Gastrocnemius medialis (tissue), 4 donors: ENCODE measurements around the gene ZCCHC12. TPM values are rescaled to one million over a fixed set of nuclear protein-coding genes. Genes with fewer than 3 reads are reported as not detected.
A peak's percentile ranks its signal among the peaks of the same experiment; 100 is the strongest.

Source experiments
- ATAC-seq, 2 donors: fragments of 150-250 bp; one replicate each; pipeline ENCODE4 v1.9.1; 2016
- DNase-seq, 2 donors: peaks; one replicate each; pipeline ENCODE4 v3.0.0-alpha.2; 2019
- H3K27ac ChIP-seq, 4 donors: fragments of 200-600 bp; sonication (generic); 1 replicate in 1 of 4; 2 replicates in 3 of 4; pipeline ENCODE4 v1.5.1; 2016 to 2018; ENCODE audit warnings: mild to moderate bottlenecking in 2 of 4, moderate library complexity in 1 of 4
- H3K27me3 ChIP-seq, 3 donors: fragments of 200-600 bp; sonication (generic) in 2 of 3; 1 replicate in 1 of 3; 2 replicates in 2 of 3; pipeline versions ENCODE4 v1.5.1 to v1.6.0; 2016 to 2019; ENCODE audit warnings: mild to moderate bottlenecking in 1 of 3, moderate library complexity in 1 of 3
- H3K36me3 ChIP-seq, 2 donors: fragments of 200-600 bp; sonication (generic) in 1 of 2; one replicate each; pipeline ENCODE4 v1.5.1; 2017 to 2018
- H3K4me1 ChIP-seq, 2 donors: fragments of 200-600 bp; sonication (generic) in 1 of 2; one replicate each; pipeline ENCODE4 v1.5.1; 2016 to 2017; ENCODE audit warnings: mild to moderate bottlenecking in 2 of 2
- H3K4me3 ChIP-seq, 4 donors: fragments of 200-600 bp; sonication (generic) in 3 of 4; 1 replicate in 1 of 4; 2 replicates in 3 of 4; pipeline ENCODE4 v1.5.1; 2016 to 2019; ENCODE audit warnings: mild to moderate bottlenecking in 2 of 4
- H3K9me3 ChIP-seq, 3 donors: fragments of 200-600 bp; sonication (generic) in 2 of 3; 1 replicate in 1 of 3; 2 replicates in 2 of 3; pipeline ENCODE4 v1.5.1; 2016 to 2019
- CTCF ChIP-seq, 5 experiments: fragments of 450-650 bp in 3 of 5; fragments of 200-600 bp in 2 of 5; sonication (generic) in 2 of 5; IDR thresholded peaks in 4 of 5; conservative IDR thresholded peaks in 1 of 5; 1 replicate in 4 of 5; 2 replicates in 1 of 5; pipeline ENCODE4 v1.5.1; 2016 to 2019; ENCODE audit warnings: antibody characterized with exemption in 5 of 5, mild to moderate bottlenecking in 3 of 5, moderate library complexity in 3 of 5
- POLR2A ChIP-seq, 2 donors: fragments of 450-650 bp; IDR thresholded peaks; one replicate each; pipeline ENCODE4 v1.6.1; 2017; ENCODE audit warnings: antibody characterized with exemption in 2 of 2, mild to moderate bottlenecking in 2 of 2, moderate library complexity in 2 of 2
- in situ Hi-C, 4 donors: fragments of 200-750 bp; cut with MboI; loops; one replicate each; pipeline versions ENCODE4 v1.15.0 to v1.8.0; 2017; ENCODE audit warnings: low sequenced_read_pairs in 4 of 4
- intact Hi-C: fragments of 100-400 bp; cut with DNase I; formaldehyde crosslinking; loops from one replicate; pipeline ENCODE4 v1.15.1; 2023; ENCODE audit warnings: low total_unique reads
- total RNA-seq, 4 donors: library from RNA; depleted of rRNA; stranded (reverse); fragments of >200 nt; gene quantifications; one replicate each; pipeline versions ENCODE4 v1.1.0 to v1.2.3, GENCODE V29; 2016

The ZCCHC12 gene
- total RNA-seq, result not detected

- H3K36me3 ChIP-seq, result no peaks in the 10 kb centered on the region
- in situ Hi-C loops (loop anchor here in 2 of 4 donors (25.0 kb wide), 1 partner anchor 361 kb away; no protein-coding TSS in a partner anchor), intact Hi-C loops (no loop called here)
- peaks cover 7 to 38% (median 33%) of the 10 kb centered on the region in 3 donors for H3K27me3 ChIP-seq
- H3K9me3 ChIP-seq, result no peaks in the 10 kb centered on the region
- H3K27ac ChIP-seq, result no peak within 1 kb of the TSS
- H3K4me1 ChIP-seq, result peaks cover 3 to 5% of the 10 kb centered on the region in 2 donors
- ATAC-seq (no peak), DNase-seq (no peak)
- peak within 1 kb of the TSS; percentile 28 to 43 (median 36) for H3K4me3 ChIP-seq
- TF ChIP-seq POLR2A (IDR thresholded peaks at IDR 0.05) (no peak), CTCF (IDR thresholded peaks at IDR 0.05 in 4 of 5, conservative IDR thresholded peaks at IDR 0.05 in 1 of 5) (no peak)
Measured at GRCh38 chrX:118823263-118824172, at the start of gene ZCCHC12. ZCCHC12 (plus strand) TSS chrX:118823824; CDS start chrX:118825245, 1,421 bp downstream.

- intact Hi-C loops (no loop called here), in situ Hi-C loops (no loop called here)
- no peak for TF ChIP-seq POLR2A (IDR thresholded peaks at IDR 0.05)
- TF ChIP-seq CTCF (IDR thresholded peaks at IDR 0.05 in 4 of 5, conservative IDR thresholded peaks at IDR 0.05 in 1 of 5), result no peak
- no peaks in the 10 kb centered on the region for H3K9me3 ChIP-seq
- DNase-seq, result no peak
- peaks cover 0 to 7% of the 10 kb centered on the region in 2 donors for H3K36me3 ChIP-seq
- no peaks in the 10 kb centered on the region for H3K4me1 ChIP-seq
- no peak overlapping the region for H3K27ac ChIP-seq
- no peak for ATAC-seq
- H3K4me3 ChIP-seq, result no peak overlapping the region
- no peaks in the 10 kb centered on the region for H3K27me3 ChIP-seq
Measured at GRCh38 chrX:118779581-118779980, 44.0 kb upstream of the ZCCHC12 start.

- Histone ChIP-seq H3K27me3 (no peaks in the 10 kb centered on the region), H3K9me3 (no peaks in the 10 kb centered on the region), H3K4me3 (no peak overlapping the region), H3K4me1 (no peaks in the 10 kb centered on the region), H3K27ac (no peak overlapping the region), H3K36me3 (peaks cover 0 to 7% of the 10 kb centered on the region in 2 donors)
- in situ Hi-C loops (no loop called here), intact Hi-C loops (no loop called here)
- ATAC-seq, result no peak
- TF ChIP-seq POLR2A (IDR thresholded peaks at IDR 0.05) (no peak), CTCF (IDR thresholded peaks at IDR 0.05 in 4 of 5, conservative IDR thresholded peaks at IDR 0.05 in 1 of 5) (no peak)
- no peak for DNase-seq
Measured at GRCh38 chrX:118780509-118780908, 43.1 kb upstream of the ZCCHC12 start.

GRCh38 chrX:118780911-118781310 is 42.7 kb upstream of the ZCCHC12 start:
- no peaks in the 10 kb centered on the region for H3K9me3 ChIP-seq
- ATAC-seq (no peak), DNase-seq (no peak)
- intact Hi-C loops, result no loop called here
- no peak overlapping the region for H3K27ac ChIP-seq
- H3K4me1 ChIP-seq, result no peaks in the 10 kb centered on the region
- peaks cover 0 to 6% of the 10 kb centered on the region in 2 donors for H3K36me3 ChIP-seq
- TF ChIP-seq POLR2A (IDR thresholded peaks at IDR 0.05), result no peak
- no peak for TF ChIP-seq CTCF (IDR thresholded peaks at IDR 0.05 in 4 of 5, conservative IDR thresholded peaks at IDR 0.05 in 1 of 5)
- no peaks in the 10 kb centered on the region for H3K27me3 ChIP-seq
- no peak overlapping the region for H3K4me3 ChIP-seq
- in situ Hi-C loops, result no loop called here
